Fibroblast of the conjunctiva (primary cell): ENCODE data around the gene P4HA2.

Experiments used
- DNase-seq: peaks from one replicate; pipeline ENCODE4 v3.0.0-alpha.2; 2010; ENCODE audit warnings: low read depth

P4HA2 gene

DNA sequence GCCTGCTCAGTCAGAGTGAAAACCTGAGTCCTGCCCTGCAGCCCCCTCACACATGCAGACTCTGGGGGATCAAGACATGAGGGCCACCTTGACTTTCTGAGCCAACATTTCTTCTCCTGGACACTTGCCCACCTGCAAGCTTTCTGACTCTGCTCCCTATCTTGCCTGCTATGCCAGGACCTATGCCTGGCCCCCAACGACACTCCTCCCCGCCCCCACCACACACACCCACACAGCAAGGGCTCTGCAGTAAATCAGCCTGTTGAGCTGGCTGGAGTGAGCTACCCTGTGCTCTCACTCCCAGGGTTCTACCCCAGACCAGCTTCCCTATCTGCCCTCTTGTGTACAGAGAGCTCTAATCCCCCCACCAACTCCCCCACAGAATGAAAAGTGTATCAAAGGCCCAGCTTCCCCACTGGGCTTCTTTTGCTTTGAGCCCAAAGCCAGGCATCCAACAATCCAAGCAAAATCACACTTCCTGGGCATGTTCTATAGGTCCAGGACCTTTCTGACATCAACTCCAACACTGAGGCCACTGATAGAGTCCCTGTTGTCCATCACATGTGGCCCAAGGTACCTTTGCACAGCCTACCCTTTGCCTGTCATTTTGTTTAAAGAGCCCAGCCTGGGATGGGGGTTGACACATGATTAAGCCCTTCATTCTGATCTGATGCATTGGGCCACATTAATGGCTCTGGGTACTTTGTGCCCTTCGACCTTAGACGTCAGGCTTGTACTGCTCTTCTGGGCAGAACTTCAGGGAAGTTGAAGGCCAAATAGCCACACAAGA is 37.1 kb upstream of the P4HA2 start:
- no peak for DNase-seq

- peak; percentile 75 for DNase-seq
These were observed 36.1 kb upstream of the P4HA2 start for GRCh38 chr5:132263548-132264261.

DNA sequence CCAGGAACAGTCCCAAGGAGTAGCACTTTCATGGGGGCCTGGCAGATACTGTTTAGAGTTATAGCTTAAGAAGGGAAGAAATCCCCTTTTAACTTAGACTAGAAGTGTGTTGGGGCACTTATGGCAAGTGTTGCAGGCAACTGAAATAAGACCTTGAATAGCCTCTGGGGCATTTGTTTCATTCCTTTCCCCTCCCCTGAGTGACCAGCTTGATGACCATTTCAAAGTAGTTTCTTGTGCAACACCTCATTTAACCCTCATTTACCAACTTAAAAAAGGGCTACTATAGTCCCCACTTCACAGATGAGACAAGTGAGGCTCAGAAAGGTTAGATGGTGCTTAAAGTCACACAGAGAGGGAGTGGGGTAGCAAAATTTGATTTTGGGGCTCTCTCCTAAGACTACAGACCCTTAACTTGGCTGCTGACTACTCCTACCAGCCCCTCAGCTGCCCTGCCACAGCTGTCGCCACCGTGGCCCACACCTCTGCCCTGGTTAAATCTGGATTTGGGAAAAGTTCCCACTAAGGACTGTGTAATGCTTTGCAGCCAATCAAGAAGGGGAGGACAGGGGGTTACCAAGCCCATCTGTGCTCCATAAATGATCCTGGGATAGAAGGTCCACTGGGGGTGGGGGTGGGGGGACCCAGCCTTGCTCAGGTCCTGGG is 35.4 kb upstream of the P4HA2 start:
- DNase-seq: no peak

DNA sequence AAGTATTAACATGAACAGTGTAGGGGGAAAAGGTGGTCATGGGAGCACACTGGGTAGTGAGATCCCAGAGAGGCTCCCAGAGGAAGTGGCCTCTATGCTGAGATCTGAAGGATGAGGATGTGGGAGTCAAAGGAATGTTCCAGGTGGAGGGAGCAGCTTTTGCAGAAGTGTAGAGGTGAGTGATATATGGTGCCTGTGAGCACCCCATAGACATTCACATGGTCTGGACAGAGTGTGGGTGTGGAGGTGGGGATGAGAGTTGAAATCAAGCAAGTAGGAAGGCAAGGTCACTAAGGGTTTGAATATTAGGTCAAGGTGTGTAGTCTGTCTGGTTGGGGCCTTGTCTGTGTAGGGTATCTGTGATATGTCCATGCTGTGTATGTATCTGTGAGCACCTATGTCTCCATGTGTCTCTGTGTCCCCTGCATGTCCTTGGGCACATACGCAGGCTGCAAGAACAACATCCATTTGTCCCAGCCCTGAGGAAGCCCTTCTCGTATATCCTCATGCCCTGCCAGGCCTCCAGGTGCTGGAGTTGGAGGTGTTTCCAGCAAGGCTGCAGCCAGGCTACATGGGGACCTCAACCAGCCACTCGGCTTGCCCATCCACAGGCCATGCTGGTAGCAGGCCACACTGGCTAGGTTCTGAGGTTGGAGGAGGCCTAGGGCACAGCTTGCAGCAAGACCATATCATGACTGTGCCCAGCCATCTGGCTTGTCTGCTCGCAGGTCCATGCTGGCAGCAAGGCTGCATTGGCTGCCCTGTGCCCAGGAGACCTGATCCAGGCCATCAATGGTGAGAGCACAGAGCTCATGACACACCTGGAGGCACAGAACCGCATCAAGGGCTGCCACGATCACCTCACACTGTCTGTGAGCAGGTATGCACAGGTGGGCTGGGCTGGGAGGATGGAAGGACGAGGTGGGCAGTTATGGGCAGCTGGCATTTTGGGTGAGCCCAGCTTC is 34.5 kb upstream of the P4HA2 start:
- DNase-seq: no peak

DNA sequence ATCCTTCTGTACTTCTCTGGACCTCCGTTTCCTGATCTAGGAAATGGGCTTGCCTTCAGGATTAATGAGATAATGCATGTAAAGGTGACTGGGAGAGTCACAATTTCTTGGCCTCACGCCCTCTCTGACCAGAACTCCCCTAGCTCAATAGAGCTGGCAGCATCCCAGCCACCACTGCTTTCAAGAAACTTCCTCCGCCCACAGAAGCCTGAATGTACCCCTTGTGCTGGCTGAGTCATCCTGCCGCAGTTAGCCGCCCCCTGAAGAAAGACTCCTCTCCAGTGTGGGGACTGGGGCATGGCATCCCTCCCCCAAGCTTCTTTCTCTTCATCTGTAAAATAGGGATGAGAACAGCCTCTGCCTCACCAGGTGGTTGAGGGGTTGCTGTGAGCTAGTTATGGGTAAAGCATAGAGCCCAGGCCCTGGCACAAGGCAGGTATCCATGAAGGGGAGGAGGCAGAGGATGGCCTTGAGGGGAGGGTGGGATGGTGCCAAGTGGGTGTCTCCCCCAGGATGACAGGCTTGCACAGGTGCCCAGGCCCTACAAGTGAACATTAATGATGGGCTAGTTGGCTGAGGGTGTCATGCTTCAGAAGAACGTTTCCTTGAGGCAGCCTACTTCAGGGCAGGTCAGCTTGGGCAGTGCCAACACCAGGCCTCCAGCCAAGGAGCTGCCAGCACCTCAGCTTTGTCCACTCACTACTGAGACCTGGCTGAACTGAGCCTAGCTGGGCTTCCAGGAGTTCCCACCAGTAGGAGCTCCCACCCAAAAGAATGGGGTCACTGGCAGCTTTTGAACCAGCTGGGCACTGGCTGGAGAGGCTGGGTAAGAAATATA is 33.3 kb upstream of the P4HA2 start:
- DNase-seq: peak; percentile 74

DNA sequence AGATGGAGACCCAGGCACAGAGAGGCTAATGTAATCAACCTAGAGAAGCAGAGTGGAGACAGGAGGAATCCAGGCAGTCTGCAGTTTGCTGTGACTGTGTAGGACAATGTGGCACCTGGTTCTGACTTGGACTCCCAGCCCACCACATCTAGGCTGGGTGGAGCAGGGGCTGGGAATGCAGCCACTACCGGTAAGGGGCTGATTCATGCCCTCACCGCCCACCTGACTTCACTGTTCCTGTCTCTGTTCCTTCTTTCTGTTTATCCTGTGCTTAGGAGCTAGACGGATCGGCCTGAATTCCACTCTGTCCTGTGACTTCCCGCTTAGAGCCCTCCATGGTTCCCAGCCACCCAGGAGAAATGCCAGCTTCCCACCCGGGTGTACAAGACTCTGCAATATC is 32.4 kb upstream of the P4HA2 start:
- no peak for DNase-seq

GRCh38 chr5:132259069-132259851 is 31.6 kb upstream of the P4HA2 start:
- peak; percentile 74 for DNase-seq

GRCh38 chr5:132258102-132259068 is 30.7 kb upstream of the P4HA2 start:
- DNase-seq: no peak

- DNase-seq: no peak
These were observed 29.8 kb upstream of the P4HA2 start, which contains the start of gene PDLIM4 for GRCh38 chr5:132257131-132258101. PDLIM4 (plus strand) TSS chr5:132257696; CDS start chr5:132257735, 39 bp downstream.

GRCh38 chr5:132256783-132257130 is 29.1 kb upstream of the P4HA2 start:
- no peak for DNase-seq

DNA sequence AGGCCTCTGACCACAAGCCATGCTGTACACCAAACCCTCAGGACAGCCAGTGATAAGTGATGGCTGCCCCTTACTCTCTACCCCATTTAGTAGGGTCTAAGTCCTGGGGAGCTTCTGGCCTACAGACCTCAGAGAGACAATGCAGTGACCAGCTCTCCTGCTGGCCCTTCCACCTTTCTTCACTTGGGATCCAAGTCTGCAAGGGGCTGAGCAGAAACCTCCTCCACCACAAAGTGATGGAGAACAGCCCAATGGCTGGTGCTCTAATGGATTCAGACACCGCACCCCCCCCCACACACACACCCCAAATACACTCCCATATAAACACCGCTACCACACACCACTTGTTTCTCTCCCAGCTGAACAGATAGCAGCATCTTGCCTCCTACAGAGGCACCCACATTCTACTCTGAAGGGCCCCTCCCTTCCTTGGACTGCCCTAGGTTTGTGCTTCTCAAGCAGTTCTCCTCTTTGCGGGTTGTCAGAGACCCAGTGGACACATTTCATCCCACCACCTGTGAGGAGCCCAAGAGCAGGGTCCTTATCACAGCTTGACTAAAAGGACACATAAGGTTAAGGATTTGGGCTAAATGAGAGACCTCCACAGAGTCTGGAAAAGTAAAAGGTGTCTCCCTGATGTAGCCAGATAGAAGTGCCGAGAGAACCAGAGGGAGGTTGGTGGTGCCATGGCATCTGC is 28.6 kb upstream of the P4HA2 start:
- no peak for DNase-seq

- no peak for DNase-seq
These were observed 26.8 kb upstream of the P4HA2 start for GRCh38 chr5:132254321-132254977.

- no peak for DNase-seq
These were observed 26.0 kb upstream of the P4HA2 start for GRCh38 chr5:132253452-132254320.

GRCh38 chr5:132253008-132253441 is 25.4 kb upstream of the P4HA2 start:
- no peak for DNase-seq

DNA sequence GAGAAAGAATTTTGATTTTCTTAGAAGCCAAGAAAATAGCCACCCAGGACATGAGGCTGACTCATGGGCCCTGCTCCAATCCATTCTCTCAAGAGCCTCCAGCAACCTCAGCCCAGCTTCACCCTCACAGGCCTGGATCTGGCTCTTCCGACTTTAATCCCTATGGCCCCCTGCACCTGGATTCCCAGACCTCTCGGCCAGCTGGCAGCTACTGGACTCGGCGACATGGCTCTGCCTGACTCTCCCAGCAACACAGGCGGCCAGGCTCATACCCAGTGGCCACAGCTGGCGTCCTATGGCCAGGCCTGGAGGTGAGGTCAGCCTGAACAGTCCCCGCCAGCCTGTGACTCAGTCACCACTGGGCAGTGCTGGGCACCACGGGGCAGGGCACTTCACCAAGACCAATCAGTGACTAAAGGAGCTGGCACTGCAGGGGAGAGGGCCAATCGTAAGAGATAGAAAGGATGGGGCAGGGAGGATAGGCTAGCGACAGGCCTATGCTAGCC is 23.6 kb upstream of the P4HA2 start:
- no peak for DNase-seq
